NK-92 treated with Interleukin-12 subunit alpha and Interleukin-12 subunit beta, amount 100 ng/mL, for 24 hours (cell line): ENCODE data around the gene TAF10.

ENCODE experiments used
- DNase-seq: peaks from one replicate; lab custom pipeline; 2025; lab: John Stamatoyannopoulos, UW

The TAF10 gene

DNA sequence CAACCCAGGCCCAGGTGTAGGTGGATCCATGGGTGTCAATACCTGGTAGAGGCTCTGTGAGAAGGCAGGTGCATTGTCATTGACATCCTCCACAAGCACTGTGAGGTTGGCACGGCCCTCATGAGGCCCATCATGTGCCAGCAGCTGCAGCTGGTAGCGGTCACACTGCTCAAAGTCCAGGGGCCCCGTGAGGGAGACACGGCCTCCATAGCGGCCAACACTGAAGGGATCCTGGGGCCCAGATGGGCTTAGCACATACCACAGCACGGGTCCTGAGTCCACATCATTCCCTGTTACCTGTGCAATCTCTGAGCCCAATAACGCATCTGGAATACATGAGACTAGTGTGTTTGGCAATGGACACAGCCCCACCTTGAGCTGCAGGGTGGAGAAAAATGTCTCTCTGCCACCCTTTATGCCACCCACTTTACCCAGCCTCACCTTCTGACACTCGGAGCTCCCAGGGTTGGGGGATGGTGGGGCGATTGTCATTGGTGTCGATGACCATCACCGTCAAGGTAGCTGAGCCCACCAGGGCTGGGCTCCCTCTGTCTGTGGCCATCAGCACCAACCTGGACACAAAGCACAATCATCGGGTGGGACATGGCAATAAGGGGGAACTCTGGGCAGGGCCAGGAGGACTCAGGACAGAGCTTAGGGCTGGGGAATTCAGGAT lies 13.3 kb upstream of the TAF10 start:
- DNase-seq: no peak

DNA sequence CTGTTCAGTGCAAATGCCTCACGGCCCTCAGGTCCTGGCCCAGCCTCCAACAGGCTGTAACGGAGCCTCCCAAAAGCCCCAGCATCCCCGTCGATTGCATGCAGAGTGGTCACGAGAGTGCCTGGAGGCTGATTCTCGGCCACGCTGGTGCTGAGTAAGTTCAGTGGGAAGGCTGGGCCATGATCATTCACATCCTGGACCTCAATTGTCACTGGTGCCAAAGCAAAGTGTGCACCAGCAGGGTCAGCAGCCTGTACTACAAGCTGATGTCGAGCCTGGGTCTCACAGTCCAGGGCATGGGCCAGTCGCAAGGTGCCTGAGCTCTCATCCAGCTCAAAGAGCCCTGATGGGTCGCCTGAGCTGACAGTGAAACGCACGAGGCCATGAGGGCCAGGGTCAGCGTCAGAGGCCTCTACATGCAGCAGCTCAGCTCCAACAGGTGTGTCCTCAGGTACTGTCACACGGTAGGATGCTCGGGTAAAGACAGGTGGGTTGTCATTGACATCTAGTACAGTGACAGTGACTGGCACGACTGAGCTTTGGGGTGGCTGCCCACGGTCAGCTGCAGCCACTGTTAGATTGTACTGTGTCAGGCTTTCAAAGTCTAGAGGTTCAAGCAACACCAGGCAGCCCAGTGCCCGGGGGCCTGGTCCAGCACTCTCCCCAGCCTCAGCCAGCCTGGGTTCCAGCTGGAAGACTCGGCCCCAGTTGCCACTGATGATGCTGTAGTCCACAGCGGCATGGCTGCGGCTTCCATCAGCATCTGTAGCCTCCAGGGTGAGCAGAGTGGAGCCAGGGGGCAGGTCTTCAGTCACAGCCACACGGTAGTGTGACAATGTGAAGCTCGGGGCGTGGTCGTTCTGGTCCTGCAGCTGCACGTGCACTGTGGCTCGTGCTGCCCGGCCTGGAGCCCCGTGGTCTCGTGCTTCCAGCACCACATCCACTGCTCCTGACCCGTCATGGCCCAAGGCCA lies 11.7 kb upstream of the TAF10 start:
- no peak for DNase-seq

DNA sequence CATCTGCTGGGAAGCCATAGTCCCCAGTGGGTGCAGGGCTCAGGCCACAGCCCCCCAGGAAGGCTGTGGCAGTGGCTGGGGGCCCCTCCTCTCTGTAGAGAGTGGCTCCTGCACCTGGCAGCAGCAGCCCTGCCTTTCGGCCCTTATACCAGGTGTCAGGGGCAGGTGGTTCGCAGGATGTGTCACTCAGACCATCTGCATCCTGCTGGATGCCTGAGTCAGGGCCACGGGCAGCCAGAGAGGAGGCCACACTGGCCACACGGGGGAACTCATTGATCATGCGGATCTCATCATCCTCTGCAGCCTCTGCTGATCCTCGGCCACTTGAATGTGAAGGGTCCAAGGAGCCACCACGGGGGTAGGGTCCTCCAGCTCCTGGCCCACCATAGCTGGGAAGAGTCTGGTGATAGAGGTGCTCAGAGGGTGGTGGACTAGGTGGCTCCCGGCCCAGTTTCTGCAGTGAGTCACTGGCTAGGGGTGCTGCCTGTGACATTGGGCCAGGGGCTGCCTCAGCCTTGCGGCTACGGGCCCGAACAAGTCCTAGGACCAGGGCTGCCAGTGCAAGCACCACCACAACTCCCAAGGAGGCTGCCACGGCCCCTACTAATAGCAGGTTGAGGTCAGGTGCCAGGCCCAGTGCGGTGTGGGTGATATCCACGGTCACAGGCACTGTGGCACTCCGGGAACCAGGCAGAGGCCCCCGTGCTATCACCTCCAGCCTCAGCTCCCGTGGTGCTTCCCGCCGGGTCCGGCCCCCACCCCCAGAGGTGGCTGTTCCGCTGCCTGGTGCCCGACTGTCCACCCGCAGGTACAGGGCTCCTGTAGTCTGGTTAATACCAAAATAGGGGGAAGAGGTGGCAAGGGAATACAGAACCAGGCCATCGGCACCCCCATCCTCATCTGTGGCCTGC lies 10.5 kb upstream of the TAF10 start:
- no peak for DNase-seq

DNA sequence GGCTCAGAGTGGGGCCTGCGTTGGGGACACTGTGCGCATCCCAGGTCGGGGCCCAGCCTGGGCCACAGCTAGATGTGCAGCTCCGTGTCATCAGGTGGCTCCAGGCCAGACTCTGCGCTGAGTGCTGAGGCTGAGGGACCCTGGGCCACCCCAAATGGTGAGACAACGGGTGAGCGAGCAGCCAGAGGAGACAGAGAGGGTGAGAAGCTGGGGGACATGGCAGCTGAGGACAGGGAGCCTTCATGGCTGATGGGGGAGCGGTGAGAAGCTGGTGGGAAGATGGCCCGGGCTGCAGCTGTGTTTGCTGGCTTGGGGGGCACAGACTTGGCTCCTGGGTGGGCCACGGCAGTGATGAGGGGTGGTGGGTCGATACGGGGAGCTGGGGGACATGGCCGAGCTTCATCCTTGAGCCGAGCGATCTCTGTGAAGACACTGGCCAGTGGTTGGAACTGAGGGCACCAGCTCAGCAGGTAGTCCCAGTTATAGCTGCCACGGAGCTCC lies 9.7 kb upstream of the TAF10 start:
- DNase-seq: no peak

DNA sequence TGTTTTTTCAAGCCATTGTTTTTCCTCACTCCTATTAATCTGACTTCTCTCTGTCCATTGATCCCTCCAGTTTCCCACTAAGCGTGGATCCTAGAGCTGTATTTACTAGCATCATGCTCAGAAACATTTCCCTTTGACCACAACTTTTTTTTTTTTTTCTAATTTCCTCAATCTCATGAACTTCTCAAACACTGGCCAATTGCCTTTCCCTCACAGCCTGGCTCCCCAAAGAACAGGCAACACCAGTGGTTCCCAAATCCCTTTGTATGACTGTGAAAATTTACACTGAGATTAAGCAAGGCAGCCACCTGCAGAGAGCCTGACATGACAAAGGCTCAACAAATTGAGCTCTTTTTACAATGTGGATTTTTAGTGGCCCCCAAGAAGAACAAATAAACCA lies 8.6 kb upstream of the TAF10 start:
- DNase-seq: no peak

DNA sequence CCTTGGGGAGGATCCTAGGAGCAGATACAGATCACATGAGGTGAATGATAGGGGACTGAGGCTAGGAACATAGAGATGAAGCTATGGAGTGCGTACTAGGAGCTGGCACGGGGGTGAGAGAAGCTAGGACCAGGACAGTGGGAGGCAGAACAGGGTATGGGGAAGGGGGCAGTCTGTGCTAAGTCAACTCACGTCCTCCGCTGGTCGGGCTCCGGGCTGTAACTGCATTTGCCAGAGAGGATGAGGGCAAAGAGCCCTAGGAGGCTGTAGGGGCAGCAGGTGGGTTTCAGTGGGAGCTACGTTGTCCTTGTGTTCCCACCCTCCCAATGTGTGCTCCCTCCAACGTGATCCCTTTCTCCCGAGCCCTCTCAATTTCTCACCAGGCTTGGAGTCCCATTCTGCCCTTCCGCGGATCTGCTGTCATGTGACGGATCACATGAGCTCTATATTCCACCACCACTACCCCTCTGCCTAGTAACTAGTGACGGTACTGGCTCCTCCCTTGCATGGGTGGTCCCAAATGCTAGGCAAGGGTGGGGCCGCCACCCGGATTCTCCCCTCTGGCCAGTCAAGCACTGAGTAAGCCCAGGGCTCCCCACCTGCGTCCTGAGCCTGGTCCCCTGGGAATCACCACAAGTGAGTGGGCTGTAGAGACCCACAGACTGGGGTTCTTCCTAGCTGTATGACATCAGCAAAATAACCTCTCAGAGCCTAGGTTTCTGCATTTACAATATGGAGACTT lies 7.2 kb upstream of the TAF10 start, which contains the start of gene TPP1:
Gene TPP1, minus strand, starts transcription at position 419 of the 742 bp plus-strand sequence. Its CDS starts 22 bp downstream, at position 397.
- peak; percentile 86 for DNase-seq

DNA sequence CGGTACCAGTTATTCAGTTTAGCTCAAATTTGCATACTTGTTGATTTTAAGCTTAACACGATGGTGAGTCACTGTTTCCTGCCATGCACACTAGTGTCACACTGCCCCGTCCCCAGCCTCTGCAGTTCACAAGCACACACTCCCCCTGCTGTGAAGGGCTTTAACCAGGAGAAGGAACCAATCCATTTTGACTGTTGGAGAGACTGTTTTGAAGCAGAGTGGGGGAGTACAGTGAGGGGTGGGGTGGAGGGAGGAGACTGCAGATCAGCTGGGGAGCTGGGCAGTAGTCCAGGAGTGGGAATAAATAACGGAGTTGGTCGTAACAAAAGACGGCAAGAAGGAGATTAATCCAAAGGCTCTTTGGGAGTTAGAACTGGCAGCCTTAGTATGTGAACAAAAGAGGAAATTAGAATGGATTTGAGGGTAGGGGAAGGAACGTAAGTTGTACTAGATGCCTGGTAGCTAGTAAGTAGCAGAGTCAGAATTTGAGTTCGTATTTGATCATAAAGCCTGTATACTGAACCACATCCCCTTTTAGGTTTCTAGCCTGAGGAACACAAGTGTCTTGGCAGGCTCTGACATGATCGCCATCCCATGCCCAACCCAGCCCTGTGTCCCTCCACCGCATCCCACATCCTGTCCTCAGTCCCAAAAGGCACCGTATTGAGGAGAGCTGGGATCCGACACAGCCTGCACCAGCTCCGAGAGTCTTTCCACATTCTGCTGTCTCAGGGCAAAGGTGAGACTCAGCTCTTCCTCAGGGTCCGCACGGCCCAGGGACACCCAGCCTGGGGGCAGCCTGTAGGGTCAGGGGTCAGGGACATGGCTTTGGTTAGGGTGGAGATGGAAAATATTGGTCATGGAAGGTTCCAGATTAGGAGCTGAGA lies 6.3 kb upstream of the TAF10 start:
- DNase-seq: peak; percentile 19

DNA sequence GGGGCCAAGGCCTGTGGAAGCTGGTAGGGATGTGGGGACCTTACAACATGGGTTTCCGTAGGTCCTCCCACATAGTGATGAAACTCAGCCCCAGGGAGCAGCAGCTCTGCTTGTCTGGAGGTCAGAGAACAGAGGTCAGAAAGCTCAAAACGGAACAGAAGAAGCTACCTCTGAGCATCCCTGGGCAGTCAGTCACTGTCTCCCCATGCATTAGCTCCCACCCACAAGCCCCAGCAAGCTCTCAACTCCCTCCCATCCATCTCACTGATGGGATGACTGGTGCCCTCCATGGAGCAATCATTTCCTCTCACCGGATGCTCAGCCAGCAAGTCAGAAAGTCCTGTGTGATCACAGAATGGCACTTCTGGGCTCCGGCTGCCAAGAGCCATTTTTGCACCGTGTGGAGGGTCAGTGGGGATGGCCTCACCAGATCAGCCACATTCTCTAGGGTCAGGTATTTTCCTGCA lies 5.3 kb upstream of the TAF10 start:
- DNase-seq: no peak

DNA sequence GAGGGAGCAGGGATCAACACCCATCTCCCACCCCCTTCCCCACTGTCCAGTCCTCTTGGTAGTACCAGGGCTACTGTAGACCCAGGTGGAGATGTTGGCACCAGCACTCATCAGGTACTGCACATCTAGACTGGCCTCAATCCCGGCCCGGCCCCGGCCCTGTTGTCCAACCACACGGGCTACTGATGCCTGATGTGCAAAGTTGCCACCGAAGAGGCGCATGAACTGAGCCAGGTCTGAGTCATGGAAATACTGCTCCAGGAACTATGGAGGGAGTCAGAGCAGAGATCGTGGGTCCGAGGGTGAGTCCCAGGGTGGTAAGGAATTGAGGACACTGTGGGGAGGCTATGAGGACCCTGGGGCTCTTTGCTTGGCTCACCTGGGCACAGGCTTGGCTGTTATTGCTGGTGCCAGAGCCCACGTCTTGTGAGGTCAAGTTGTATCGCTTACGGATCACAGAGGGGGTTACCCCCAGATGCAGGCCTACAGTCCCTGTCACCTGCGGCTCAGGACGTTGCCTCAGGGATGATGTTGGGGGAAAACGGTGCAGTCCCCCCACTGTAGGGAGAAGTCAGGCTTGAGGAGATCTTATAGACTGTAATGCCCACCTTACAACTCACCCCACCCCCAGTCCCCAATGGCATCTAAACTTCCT lies 4.7 kb upstream of the TAF10 start:
- DNase-seq: no peak

DNA sequence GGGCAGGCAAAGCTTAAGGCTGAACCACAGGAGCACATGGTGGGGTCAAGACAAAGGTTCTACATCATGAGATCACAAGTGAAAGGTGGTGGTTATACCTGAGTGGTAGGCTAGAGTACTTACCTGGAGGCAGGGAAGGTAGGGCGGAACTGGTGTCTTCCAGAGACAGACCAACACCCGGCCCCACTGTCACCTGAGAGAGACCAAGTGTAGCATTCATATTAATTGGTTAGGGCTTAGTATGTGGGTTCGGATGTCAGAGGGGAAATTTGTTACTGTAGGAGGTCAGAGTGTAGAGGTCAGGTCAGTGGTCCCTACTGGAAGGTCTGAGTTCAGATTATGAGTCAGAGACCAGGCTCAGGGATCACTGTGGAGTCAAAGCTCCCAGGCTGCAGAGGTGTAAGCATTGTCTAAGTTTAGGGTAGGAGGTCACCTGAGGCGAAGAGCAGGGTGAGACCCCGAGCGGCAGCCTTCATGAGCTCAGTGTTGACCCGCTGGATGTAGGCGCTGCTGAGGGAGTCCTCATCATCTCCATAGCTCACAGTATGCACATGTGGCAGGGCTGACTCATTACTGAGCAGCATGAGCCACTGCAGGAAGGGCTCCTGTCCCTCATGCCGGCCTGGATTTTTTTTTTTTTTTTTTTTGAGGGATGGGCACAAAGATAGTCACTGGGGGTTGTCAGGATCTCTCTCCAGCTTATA lies 4.0 kb upstream of the TAF10 start:
- no peak for DNase-seq

DNA sequence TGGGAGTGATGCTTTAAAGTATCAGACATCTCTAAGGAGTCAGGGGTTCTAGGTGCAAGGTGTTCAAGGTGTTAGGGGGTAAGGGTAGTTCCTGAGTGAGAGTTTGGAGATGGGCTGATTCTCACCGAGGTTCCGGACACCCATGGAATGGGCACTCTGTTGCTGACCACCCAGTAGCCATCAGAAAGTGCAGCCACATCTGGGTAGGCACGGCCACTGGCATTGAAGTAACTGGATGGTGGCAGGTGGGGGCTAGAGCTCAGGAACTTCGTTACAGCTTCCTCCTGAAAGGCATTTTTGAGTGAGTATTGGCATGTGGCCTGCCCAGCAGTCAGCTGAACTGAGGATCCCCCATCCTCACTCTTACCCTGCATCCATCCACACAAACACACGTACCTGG lies 3.0 kb upstream of the TAF10 start:
- no peak for DNase-seq

DNA sequence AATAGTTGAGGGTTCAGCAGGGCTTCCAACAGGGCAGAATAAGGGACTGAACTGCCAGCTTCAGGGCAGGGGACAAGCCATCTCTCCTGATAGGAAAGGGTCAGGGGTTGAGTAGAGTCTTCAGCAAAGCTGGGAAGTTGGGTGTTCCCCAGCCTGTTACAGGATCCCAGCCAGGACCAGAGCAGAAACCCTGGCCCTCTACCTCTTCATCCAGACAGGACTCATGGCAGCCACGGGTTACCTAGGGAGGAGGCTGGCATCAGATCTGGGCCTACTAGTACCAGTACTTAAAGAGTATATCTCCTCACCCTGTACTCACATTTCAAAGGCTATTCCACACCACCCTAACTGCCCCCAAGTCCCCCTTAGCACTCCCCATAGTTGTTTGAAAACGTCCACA lies 2.4 kb upstream of the TAF10 start:
- no peak for DNase-seq

DNA sequence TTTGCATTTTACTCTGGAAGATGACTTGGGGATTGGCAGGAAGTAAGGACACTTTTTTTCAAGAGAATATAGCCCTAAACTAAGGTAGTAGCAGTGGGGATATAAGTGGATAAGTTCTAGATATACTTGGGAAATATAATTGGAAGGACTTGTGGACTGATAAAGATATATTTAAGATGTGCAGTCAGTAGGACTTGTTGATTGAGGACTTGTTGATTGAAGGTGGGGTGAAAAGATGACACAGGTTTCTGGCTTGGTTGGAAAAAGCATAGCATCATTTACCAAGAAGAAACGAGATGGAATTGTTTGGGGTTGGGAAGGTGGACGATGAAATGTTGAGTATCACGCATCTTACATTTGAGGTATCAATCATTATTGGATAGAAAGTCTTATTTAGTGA lies 1.5 kb upstream of the TAF10 start:
- DNase-seq: no peak

DNA sequence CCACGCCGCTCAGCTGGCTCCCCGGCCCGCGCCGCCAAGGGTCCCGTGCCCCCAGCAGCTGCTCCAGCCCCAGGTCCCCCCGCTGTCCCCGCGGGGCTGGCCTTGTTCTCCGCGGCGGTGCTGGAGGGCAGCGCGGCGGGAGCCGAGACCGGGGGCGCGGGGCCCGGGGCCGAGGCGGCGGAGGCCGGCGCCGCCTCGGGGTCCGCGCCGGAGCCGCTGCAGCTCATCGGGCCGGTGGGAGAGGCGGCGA lies 128 bp downstream of the TAF10 start:
- DNase-seq: no peak

DNA sequence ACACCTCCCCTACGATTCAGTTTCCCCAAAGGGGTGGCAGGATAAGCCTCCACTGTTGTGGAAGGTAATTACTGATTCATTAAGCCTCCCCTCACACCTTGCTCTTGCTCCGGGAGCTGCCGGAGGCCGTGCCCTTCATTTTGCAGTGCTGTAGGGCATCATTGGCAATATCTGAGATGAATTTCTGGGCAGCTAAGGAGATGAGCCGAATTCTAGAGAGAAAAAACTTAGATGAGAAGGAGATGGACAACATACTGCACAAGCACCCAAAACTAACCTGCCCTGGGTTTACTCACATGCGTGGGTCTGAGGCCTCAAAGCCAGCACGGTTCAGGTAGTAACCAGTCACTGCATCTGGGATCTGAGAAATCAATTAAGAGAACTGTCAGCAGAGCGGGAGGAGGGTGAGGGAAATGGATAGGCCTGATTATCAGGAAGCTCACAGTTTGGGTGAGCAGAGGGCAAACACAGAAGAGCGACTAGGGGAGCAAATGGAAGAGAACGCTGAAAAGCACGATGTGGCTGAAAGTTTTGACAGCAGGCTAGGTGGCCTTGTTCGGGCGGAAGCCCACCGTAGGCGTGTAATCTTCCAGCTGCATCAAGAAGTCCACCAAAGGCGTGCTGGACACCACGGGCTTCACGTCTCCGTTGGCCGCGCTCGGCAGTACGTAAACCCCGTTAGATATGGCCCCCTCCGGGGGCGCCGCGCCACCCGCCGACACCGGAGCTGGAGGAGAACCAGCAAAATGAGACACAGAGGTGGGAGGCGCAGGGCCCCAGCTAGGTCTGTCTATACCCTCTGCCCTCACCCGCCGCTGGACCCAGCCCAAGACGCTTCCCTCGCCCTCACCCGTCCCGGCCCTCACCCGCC lies 689 bp downstream of the TAF10 start:
- no peak for DNase-seq

DNA sequence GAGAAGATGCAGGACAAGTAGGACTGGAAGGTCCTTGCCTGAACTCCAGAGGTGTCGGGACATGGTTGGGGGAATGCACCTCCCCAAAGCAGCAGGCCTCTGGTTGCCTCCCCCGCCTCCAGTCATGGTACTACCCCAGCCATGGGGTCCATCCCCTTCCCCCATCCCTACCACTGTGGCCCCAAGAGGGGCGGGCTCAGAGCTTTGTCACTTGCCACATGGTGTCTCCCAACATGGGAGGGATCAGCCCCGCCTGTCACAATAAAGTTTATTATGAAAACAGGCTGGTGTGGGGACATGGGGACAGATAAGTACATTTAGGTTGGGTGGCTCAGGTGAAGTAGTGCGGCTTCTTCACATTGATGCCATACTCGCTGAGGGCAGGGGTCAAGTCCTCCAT lies 1.4 kb downstream of the TAF10 start:
- no peak for DNase-seq

DNA sequence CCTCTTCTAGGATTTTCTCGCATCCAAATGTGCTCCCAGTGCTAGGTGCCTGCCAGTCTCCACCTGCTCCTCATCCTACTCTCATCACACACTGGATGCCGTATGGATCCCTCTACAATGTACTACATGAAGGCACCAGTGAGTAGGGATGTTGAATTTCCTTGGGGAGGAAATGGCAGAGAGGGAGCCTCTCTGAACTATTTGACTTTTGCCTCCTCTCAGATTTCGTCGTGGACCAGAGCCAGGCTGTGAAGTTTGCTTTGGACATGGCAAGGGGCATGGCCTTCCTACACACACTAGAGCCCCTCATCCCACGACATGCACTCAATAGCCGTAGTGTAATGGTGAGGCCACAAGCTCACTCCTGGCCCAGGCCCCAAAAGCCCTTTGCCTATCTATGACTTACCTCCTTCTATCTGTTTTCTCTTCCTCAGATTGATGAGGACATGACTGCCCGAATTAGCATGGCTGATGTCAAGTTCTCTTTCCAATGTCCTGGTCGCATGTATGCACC lies 2.5 kb downstream of the TAF10 start:
- no peak for DNase-seq
